Gastroesophageal sphincter (tissue), 3 donors: Measurements from ENCODE around the gene FGFR1OP2.

Source experiments
- POLR2A ChIP-seq, 2 donors: fragments of 450-650 bp; IDR thresholded peaks; one replicate each; pipeline ENCODE4 v1.6.1; 2017; ENCODE audit warnings: antibody characterized with exemption in 2 of 2, mild to moderate bottlenecking in 2 of 2, moderate library complexity in 1 of 2
- POLR2AphosphoS5 ChIP-seq: sonication (generic); formaldehyde crosslinking; IDR thresholded peaks from one replicate; pipeline ENCODE4 v1.6.1; 2017; ENCODE audit warnings: antibody characterized with exemption
- TF ChIP-seq, protein P1 (sequence below), 4 experiments: fragments of 200-600 bp in 2 of 4; fragments of 450-650 bp in 2 of 4; sonication (generic) in 1 of 4; IDR thresholded peaks; one replicate each; pipeline ENCODE4 v1.5.1; 2017 to 2019; ENCODE audit warnings: antibody characterized with exemption in 4 of 4, mild to moderate bottlenecking in 2 of 4, moderate library complexity in 2 of 4

DNA sequence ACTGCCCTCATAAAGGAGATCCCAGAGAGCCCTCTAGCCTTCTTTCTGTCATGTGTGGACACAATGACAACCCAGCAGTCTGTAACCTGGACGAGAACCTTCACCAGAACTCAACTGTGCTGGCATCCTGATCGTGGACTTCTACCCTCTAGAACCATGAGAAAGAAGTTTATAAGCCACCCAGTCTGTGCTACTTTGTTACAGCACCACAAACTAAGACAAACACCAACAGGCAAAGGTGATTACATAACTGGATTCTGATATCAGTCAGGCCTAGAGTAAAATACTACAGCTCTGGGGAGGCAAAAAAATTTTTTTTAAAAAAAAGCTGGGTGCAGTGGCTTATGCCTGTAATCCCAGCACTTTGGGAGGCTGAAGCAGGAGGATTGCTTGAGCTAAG is 57.4 kb downstream of the FGFR1OP2 start:
- TF ChIP-seq, protein P1, sequence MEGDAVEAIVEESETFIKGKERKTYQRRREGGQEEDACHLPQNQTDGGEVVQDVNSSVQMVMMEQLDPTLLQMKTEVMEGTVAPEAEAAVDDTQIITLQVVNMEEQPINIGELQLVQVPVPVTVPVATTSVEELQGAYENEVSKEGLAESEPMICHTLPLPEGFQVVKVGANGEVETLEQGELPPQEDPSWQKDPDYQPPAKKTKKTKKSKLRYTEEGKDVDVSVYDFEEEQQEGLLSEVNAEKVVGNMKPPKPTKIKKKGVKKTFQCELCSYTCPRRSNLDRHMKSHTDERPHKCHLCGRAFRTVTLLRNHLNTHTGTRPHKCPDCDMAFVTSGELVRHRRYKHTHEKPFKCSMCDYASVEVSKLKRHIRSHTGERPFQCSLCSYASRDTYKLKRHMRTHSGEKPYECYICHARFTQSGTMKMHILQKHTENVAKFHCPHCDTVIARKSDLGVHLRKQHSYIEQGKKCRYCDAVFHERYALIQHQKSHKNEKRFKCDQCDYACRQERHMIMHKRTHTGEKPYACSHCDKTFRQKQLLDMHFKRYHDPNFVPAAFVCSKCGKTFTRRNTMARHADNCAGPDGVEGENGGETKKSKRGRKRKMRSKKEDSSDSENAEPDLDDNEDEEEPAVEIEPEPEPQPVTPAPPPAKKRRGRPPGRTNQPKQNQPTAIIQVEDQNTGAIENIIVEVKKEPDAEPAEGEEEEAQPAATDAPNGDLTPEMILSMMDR (IDR thresholded peaks at IDR 0.05) = no peak
- no peak for TF ChIP-seq POLR2A (IDR thresholded peaks at IDR 0.05)
- no peak for TF ChIP-seq POLR2AphosphoS5
